ENCODE results near the gene DICER1.

Gene DICER1

GRCh38 chr14:95137804-95138167 is 19.5 kb downstream of the DICER1 start:
- ChIA-PET CTCF (interaction anchor here (1.4 kb wide), 1 partner anchor 58 kb away, joined by 4 read pairs; no protein-coding TSS in a partner anchor), POLR2A (no interaction called here)
- Histone ChIP-seq H3K27ac (ENCODE audit: insufficient read depth in 1 of 2, low read depth in 1 of 2, low read length in 2 of 2, poor library complexity in 1 of 2, severe bottlenecking in 2 of 2) (no peak overlapping the region), H3K27me3 (replicated peaks in 2 of 5; ENCODE audit: control insufficient read depth in 4 of 5, insufficient read depth in 5 of 5, low read length in 4 of 5) (no peaks in the 10 kb centered on the region), H3K4me3 (ENCODE audit: control insufficient read depth in 1 of 7, extremely low read depth in 1 of 7, insufficient read depth in 4 of 7, low read depth in 2 of 7, low read length in 6 of 7) (no peak overlapping the region), H3K4me1 (ENCODE audit: control extremely low read depth in 1 of 4, control insufficient read depth in 4 of 4, insufficient read depth in 4 of 4, low read length in 3 of 4) (peaks cover 0 to 12% (median 3%) of the 10 kb centered on the region in 4 experiments), H3K36me3 (ENCODE audit: control insufficient read depth in 4 of 4, insufficient read depth in 4 of 4, low read length in 3 of 4) (peaks cover 0 to 20% (median 6%) of the 10 kb centered on the region in 4 experiments), H3K9me3 (ENCODE audit: control extremely low read depth in 1 of 5, control insufficient read depth in 4 of 5, insufficient read depth in 2 of 5, low read depth in 1 of 5, low read length in 4 of 5) (no peaks in the 10 kb centered on the region)
- no peak for DNase-seq
- WGBS (ENCODE audit: insufficient coverage): 91% methylated on average over 5 of the region's 5 CpGs

- no peaks in the 10 kb centered on the region for H3K9me3 ChIP-seq (ENCODE audit: control extremely low read depth in 1 of 5, control insufficient read depth in 4 of 5, insufficient read depth in 2 of 5, low read depth in 1 of 5, low read length in 4 of 5)
- POLR2A ChIA-PET: no interaction called here
- no peak for DNase-seq
- peaks cover 0 to 25% (median 9%) of the 10 kb centered on the region in 4 experiments for H3K36me3 ChIP-seq (ENCODE audit: control insufficient read depth in 4 of 4, insufficient read depth in 4 of 4, low read length in 3 of 4)
- CTCF ChIA-PET: interaction anchor here (1.4 kb wide), 1 partner anchor 59 kb away, joined by 4 read pairs; no protein-coding TSS in a partner anchor
- H3K4me1 ChIP-seq (ENCODE audit: control extremely low read depth in 1 of 4, control insufficient read depth in 4 of 4, insufficient read depth in 4 of 4, low read length in 3 of 4): peaks cover 0 to 9% (median 1%) of the 10 kb centered on the region in 4 experiments
- no peak overlapping the region for H3K4me3 ChIP-seq (ENCODE audit: control insufficient read depth in 1 of 7, extremely low read depth in 1 of 7, insufficient read depth in 4 of 7, low read depth in 2 of 7, low read length in 6 of 7)
- H3K27me3 ChIP-seq (replicated peaks in 2 of 5; ENCODE audit: control insufficient read depth in 4 of 5, insufficient read depth in 5 of 5, low read length in 4 of 5): no peaks in the 10 kb centered on the region
- no peak overlapping the region for H3K27ac ChIP-seq (ENCODE audit: insufficient read depth in 1 of 2, low read depth in 1 of 2, low read length in 2 of 2, poor library complexity in 1 of 2, severe bottlenecking in 2 of 2)
These were observed 20.0 kb downstream of the DICER1 start for GRCh38 chr14:95137164-95137803.

GRCh38 chr14:95136631-95137030 is 20.7 kb downstream of the DICER1 start:
- Histone ChIP-seq H3K36me3 (ENCODE audit: control insufficient read depth in 4 of 4, insufficient read depth in 4 of 4, low read length in 3 of 4) (peaks cover 0 to 28% (median 10%) of the 10 kb centered on the region in 4 experiments), H3K4me1 (ENCODE audit: control extremely low read depth in 1 of 4, control insufficient read depth in 4 of 4, insufficient read depth in 4 of 4, low read length in 3 of 4) (peaks cover 0 to 9% (median 1%) of the 10 kb centered on the region in 4 experiments), H3K9me3 (ENCODE audit: control extremely low read depth in 1 of 5, control insufficient read depth in 4 of 5, insufficient read depth in 2 of 5, low read depth in 1 of 5, low read length in 4 of 5) (no peaks in the 10 kb centered on the region), H3K4me3 (ENCODE audit: control insufficient read depth in 1 of 7, extremely low read depth in 1 of 7, insufficient read depth in 4 of 7, low read depth in 2 of 7, low read length in 6 of 7) (no peak overlapping the region), H3K27ac (ENCODE audit: insufficient read depth in 1 of 2, low read depth in 1 of 2, low read length in 2 of 2, poor library complexity in 1 of 2, severe bottlenecking in 2 of 2) (no peak overlapping the region), H3K27me3 (replicated peaks in 2 of 5; ENCODE audit: control insufficient read depth in 4 of 5, insufficient read depth in 5 of 5, low read length in 4 of 5) (no peaks in the 10 kb centered on the region)
- DNase-seq: no peak
- ChIA-PET CTCF (interaction anchor here (1.2 kb wide), 1 partner anchor 51 kb away, joined by 3 read pairs; no protein-coding TSS in a partner anchor), POLR2A (no interaction called here)
- no CpG with 5 or more reads among the region's 1 CpG for WGBS (ENCODE audit: insufficient coverage)

DNA sequence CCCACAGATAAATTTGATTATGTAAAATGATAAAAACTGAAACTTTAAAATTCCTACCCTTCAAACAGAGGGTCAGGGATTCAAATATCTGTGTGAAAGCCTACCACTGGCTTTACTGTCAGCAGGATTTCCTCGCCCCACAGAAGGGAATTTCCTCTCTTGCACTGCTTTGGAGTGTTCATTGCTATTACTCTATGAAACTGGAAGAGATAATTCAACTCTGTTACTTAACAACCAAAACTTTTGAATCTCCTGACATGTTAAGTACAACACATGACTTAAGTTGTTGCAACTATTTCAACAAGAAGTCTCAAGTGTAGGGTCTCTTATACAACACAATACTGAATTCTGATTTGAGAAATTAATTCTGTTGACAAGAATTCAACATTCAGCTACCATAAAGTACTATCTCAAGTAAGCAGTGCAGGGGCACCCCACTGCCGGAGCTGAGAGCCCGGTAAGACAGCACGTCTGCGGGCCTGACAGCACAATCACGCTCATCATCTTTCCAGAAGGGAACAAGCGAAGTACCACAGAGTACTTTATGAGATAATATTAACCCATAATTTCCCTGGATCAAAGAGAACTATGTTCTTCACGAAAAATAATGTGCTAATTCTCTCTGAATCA is 22.9 kb downstream of the DICER1 start:
- Histone ChIP-seq H3K27me3 (replicated peaks in 2 of 5; ENCODE audit: control insufficient read depth in 4 of 5, insufficient read depth in 5 of 5, low read length in 4 of 5) (no peaks in the 10 kb centered on the region), H3K36me3 (ENCODE audit: control insufficient read depth in 4 of 4, insufficient read depth in 4 of 4, low read length in 3 of 4) (peaks cover 3 to 35% (median 18%) of the 10 kb centered on the region in 4 experiments), H3K27ac (ENCODE audit: insufficient read depth in 1 of 2, low read depth in 1 of 2, low read length in 2 of 2, poor library complexity in 1 of 2, severe bottlenecking in 2 of 2) (no peak overlapping the region), H3K9me3 (ENCODE audit: control extremely low read depth in 1 of 5, control insufficient read depth in 4 of 5, insufficient read depth in 2 of 5, low read depth in 1 of 5, low read length in 4 of 5) (no peaks in the 10 kb centered on the region), H3K4me3 (ENCODE audit: control insufficient read depth in 1 of 7, extremely low read depth in 1 of 7, insufficient read depth in 4 of 7, low read depth in 2 of 7, low read length in 6 of 7) (no peak overlapping the region), H3K4me1 (ENCODE audit: control extremely low read depth in 1 of 4, control insufficient read depth in 4 of 4, insufficient read depth in 4 of 4, low read length in 3 of 4) (no peaks in the 10 kb centered on the region)
- DNase-seq: no peak
- CTCF ChIA-PET: no interaction called here
- 100% methylated on average over 2 of the region's 8 CpGs for WGBS (ENCODE audit: insufficient coverage)
- POLR2A ChIA-PET: no interaction called here

- Histone ChIP-seq H3K27me3 (replicated peaks in 2 of 5; ENCODE audit: control insufficient read depth in 4 of 5, insufficient read depth in 5 of 5, low read length in 4 of 5) (no peaks in the 10 kb centered on the region), H3K4me1 (ENCODE audit: control extremely low read depth in 1 of 4, control insufficient read depth in 4 of 4, insufficient read depth in 4 of 4, low read length in 3 of 4) (no peaks in the 10 kb centered on the region), H3K27ac (ENCODE audit: insufficient read depth in 1 of 2, low read depth in 1 of 2, low read length in 2 of 2, poor library complexity in 1 of 2, severe bottlenecking in 2 of 2) (no peak overlapping the region), H3K36me3 (ENCODE audit: control insufficient read depth in 4 of 4, insufficient read depth in 4 of 4, low read length in 3 of 4) (peaks cover 3 to 45% (median 26%) of the 10 kb centered on the region in 4 experiments), H3K4me3 (ENCODE audit: control insufficient read depth in 1 of 7, extremely low read depth in 1 of 7, insufficient read depth in 4 of 7, low read depth in 2 of 7, low read length in 6 of 7) (no peak overlapping the region), H3K9me3 (ENCODE audit: control extremely low read depth in 1 of 5, control insufficient read depth in 4 of 5, insufficient read depth in 2 of 5, low read depth in 1 of 5, low read length in 4 of 5) (no peaks in the 10 kb centered on the region)
- POLR2A ChIA-PET: no interaction called here
- CTCF ChIA-PET: no interaction called here
- WGBS (ENCODE audit: insufficient coverage): 100% methylated on average over 2 of the region's 2 CpGs
- DNase-seq: no peak
These were observed 24.0 kb downstream of the DICER1 start for GRCh38 chr14:95133282-95133681.

DNA sequence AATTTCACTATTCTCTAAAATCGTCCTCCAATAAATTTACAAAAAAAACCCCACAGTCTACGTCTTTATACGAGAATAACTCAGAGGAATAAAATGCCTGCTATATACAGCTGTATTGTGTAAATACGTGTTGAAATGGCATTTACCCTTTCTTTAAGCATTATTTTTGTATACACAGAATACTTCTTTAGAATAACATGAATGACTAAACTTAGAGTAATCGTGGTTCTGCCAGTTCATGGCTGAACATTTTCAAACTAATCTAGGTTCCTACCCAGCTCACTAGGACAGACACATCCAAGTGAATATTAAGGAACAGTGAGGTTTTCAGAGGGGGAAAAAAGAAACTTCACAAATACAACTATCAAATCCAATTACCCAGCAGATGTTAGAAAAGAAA is 24.6 kb downstream of the DICER1 start:
- Histone ChIP-seq H3K36me3 (ENCODE audit: control insufficient read depth in 4 of 4, insufficient read depth in 4 of 4, low read length in 3 of 4) (peaks cover 3 to 45% (median 27%) of the 10 kb centered on the region in 4 experiments), H3K4me1 (ENCODE audit: control extremely low read depth in 1 of 4, control insufficient read depth in 4 of 4, insufficient read depth in 4 of 4, low read length in 3 of 4) (no peaks in the 10 kb centered on the region), H3K4me3 (ENCODE audit: control insufficient read depth in 1 of 7, extremely low read depth in 1 of 7, insufficient read depth in 4 of 7, low read depth in 2 of 7, low read length in 6 of 7) (no peak overlapping the region), H3K27me3 (replicated peaks in 2 of 5; ENCODE audit: control insufficient read depth in 4 of 5, insufficient read depth in 5 of 5, low read length in 4 of 5) (no peaks in the 10 kb centered on the region), H3K9me3 (ENCODE audit: control extremely low read depth in 1 of 5, control insufficient read depth in 4 of 5, insufficient read depth in 2 of 5, low read depth in 1 of 5, low read length in 4 of 5) (no peaks in the 10 kb centered on the region), H3K27ac (ENCODE audit: insufficient read depth in 1 of 2, low read depth in 1 of 2, low read length in 2 of 2, poor library complexity in 1 of 2, severe bottlenecking in 2 of 2) (no peak overlapping the region)
- no peak for DNase-seq
- CTCF ChIA-PET: no interaction called here
- POLR2A ChIA-PET: no interaction called here
- no CpG with 5 or more reads among the region's 5 CpGs for WGBS (ENCODE audit: insufficient coverage)

GRCh38 chr14:95130549-95130948 is 26.8 kb downstream of the DICER1 start:
- H3K36me3 ChIP-seq (ENCODE audit: control insufficient read depth in 4 of 4, insufficient read depth in 4 of 4, low read length in 3 of 4): peaks cover 10 to 50% (median 33%) of the 10 kb centered on the region in 4 experiments
- WGBS (ENCODE audit: insufficient coverage): 100% methylated on average over 1 of the region's 3 CpGs
- DNase-seq: no peak
- ChIA-PET POLR2A (no interaction called here), CTCF (no interaction called here)
- no peak overlapping the region for H3K27ac ChIP-seq (ENCODE audit: insufficient read depth in 1 of 2, low read depth in 1 of 2, low read length in 2 of 2, poor library complexity in 1 of 2, severe bottlenecking in 2 of 2)
- H3K4me3 ChIP-seq (ENCODE audit: control insufficient read depth in 1 of 7, extremely low read depth in 1 of 7, insufficient read depth in 4 of 7, low read depth in 2 of 7, low read length in 6 of 7): no peak overlapping the region
- H3K9me3 ChIP-seq (ENCODE audit: control extremely low read depth in 1 of 5, control insufficient read depth in 4 of 5, insufficient read depth in 2 of 5, low read depth in 1 of 5, low read length in 4 of 5): no peaks in the 10 kb centered on the region
- no peaks in the 10 kb centered on the region for H3K4me1 ChIP-seq (ENCODE audit: control extremely low read depth in 1 of 4, control insufficient read depth in 4 of 4, insufficient read depth in 4 of 4, low read length in 3 of 4)
- H3K27me3 ChIP-seq (replicated peaks in 2 of 5; ENCODE audit: control insufficient read depth in 4 of 5, insufficient read depth in 5 of 5, low read length in 4 of 5): no peaks in the 10 kb centered on the region
